MCF 10A (cell line): ENCODE results near the gene ALDH6A1. TPM values are rescaled to one million over a fixed set of nuclear protein-coding genes. Genes with fewer than 3 reads are reported as not detected.

Source experiments
- BruUV-seq: library from RNA; stranded (reverse); fragments of 400-500 nt; replicated peaks from 2 replicates; lab custom pipeline; 2021; lab: Mats Ljungman, UMichigan
- CTCF ChIA-PET: fragments of 300-600 bp; sonication (Branson Sonifier 250); formaldehyde crosslinking; extraction: SDS; loops from one replicate; lab custom pipeline; 2021; ENCODE audit warnings: antibody characterized with exemption, inconsistent platforms; lab: Yijun Ruan, JAX
- POLR2A ChIA-PET: fragments of 300-600, 350-650 bp; sonication (Branson Sonifier 250); formaldehyde crosslinking; extraction: SDS; loops from one replicate; lab custom pipeline; 2020; ENCODE audit warnings: antibody characterized with exemption, inconsistent platforms; lab: Yijun Ruan, JAX
- DNase-seq: peaks from one replicate; pipeline ENCODE4 v3.0.0-alpha.2; 2018; ENCODE audit not compliant: unreplicated experiment
- H3K27ac Mint-ChIP-seq: one replicate; pipeline ENCODE4 v1.8.0; 2022; ENCODE audit warnings: mild to moderate bottlenecking, low read depth, mixed read lengths; ENCODE audit not compliant: unreplicated experiment
- H3K27me3 Mint-ChIP-seq: one replicate; pipeline ENCODE4 v1.8.0; 2022; ENCODE audit warnings: mixed read lengths; ENCODE audit not compliant: insufficient read depth, unreplicated experiment
- H3K36me3 Mint-ChIP-seq: one replicate; pipeline ENCODE4 v1.8.0; 2022; ENCODE audit warnings: mild to moderate bottlenecking, moderate library complexity, mixed read lengths; ENCODE audit not compliant: insufficient read depth, unreplicated experiment
- H3K4me1 Mint-ChIP-seq: one replicate; pipeline ENCODE4 v1.8.0; 2022; ENCODE audit warnings: mixed read lengths; ENCODE audit not compliant: insufficient read depth, unreplicated experiment
- H3K4me3 Mint-ChIP-seq: one replicate; pipeline ENCODE4 v1.8.0; 2022; ENCODE audit warnings: mild to moderate bottlenecking, moderate library complexity, mixed read lengths; ENCODE audit not compliant: unreplicated experiment
- H3K9me3 Mint-ChIP-seq: one replicate; pipeline ENCODE4 v1.8.0; 2022; ENCODE audit warnings: mixed read lengths; ENCODE audit not compliant: unreplicated experiment
- intact Hi-C: fragments of 100-400 bp; cut with micrococcal nuclease; formaldehyde crosslinking; loops from 2 replicates; pipeline ENCODE4 v1.14.1; 2022
- total RNA-seq: library from RNA; stranded (reverse); gene quantifications from 2 replicates; pipeline ENCODE4 v1.2.3, GENCODE V29; 2022
- TF ChIP-seq, protein P1 (sequence below): fragments of 200-600 bp; IDR thresholded peaks from one replicate; pipeline ENCODE4 v1.8.0; 2022; ENCODE audit warnings: antibody characterized with exemption, mild to moderate bottlenecking; ENCODE audit not compliant: unreplicated experiment

ALDH6A1 gene
- total RNA-seq, 1 experiment from 2014 or later: 22.4 TPM

DNA sequence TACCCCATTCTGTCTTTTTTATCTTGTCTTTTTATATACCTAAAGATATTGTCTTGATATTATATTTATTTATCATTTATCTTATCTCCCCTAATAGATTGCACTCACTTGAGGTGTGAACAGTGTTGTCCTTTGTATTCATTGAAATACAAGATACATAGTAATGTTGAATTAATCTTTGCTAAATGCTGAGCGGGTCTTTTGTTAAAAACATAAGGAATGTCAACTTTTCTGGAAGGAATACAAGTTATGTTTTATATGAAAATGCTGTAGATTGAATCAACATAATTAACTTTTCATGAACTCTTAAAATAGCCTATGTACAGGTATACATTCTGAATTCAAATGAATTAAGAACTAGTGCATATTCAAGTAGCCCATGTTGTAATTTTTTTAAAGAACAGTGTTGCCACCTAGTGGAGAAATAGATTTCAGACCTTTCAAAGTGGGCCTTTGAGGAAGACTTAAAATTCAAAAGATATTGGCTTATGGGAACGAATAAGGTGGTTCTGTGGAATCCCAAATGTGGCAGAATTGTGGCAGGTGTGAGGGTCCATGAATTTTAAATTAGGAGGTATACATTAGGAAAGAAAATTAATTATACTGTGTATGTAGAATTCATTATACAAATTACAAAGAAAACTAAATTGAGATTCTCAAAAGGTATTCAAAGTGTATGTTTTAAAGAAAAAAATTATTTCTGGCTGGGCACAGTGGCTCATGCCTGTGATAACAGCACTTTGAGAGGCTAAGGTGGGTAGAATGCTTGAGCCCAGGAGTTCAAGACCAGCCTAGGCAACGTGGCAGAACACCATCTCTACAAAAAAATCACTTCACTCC lies 46.0 kb downstream of the ALDH6A1 start:
- Mint-ChIP-seq H3K4me3 (no peak overlapping the region), H3K4me1 (no peaks in the 10 kb centered on the region), H3K27ac (no peak overlapping the region), H3K36me3 (no peaks in the 10 kb centered on the region), H3K27me3 (no peaks in the 10 kb centered on the region), H3K9me3 (no peaks in the 10 kb centered on the region)
- ChIA-PET CTCF (interaction anchor here (0.8 to 1.1 kb wide), 5 partner anchors 10 to 325 kb away, joined by 3 to 5 read pairs (median 3); no protein-coding TSS in a partner anchor), POLR2A (no interaction called here)
- intact Hi-C loops: loop anchor here (2.0 to 5.0 kb wide), 3 partner anchors 86 to 531 kb away; partner anchors contain the start of genes COQ6 and FAM161B
- peak; percentile 65 for DNase-seq
- BruUV-seq: no TSS peak
- TF ChIP-seq, protein P1, sequence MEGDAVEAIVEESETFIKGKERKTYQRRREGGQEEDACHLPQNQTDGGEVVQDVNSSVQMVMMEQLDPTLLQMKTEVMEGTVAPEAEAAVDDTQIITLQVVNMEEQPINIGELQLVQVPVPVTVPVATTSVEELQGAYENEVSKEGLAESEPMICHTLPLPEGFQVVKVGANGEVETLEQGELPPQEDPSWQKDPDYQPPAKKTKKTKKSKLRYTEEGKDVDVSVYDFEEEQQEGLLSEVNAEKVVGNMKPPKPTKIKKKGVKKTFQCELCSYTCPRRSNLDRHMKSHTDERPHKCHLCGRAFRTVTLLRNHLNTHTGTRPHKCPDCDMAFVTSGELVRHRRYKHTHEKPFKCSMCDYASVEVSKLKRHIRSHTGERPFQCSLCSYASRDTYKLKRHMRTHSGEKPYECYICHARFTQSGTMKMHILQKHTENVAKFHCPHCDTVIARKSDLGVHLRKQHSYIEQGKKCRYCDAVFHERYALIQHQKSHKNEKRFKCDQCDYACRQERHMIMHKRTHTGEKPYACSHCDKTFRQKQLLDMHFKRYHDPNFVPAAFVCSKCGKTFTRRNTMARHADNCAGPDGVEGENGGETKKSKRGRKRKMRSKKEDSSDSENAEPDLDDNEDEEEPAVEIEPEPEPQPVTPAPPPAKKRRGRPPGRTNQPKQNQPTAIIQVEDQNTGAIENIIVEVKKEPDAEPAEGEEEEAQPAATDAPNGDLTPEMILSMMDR: peak; percentile 76

DNA sequence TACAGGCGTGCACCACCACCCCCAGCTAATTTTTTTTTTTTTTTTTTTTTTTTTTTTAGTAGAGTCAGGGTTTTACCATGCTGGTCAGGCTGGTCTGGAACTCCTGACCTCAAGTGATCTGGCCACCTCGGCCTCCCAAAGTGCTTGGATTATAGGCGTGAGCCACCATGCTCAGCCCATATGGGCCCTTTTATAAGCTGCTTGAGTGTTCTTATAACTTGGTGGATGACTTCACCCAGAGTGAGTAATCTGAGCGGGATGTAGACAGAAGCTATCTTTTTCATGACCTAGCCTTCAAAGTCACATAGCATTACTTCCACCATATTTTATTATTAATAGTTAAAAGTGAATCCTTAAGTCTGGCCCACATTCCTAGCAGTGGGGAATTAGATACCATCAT lies 48.7 kb downstream of the ALDH6A1 start:
- no peaks in the 10 kb centered on the region for H3K9me3 Mint-ChIP-seq
- no peak for DNase-seq

DNA sequence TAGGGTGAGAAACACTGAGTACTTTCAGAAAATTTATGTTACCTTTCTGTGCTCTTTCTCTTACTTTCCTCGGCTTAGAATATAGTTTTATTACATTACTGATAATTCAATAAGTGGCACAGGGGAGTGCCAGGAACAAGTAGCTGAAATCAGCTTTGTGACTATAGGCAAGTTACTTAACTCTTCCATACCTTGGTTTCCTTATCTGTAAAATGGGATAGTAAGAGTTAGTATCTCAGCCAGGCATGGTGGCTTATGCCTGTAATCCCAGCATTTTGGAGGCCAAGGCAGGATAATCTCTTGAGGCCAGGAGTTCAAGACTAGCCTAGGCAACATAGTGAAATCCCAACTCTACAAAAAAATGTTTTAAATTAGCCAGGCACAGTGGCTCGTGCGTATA lies 49.7 kb downstream of the ALDH6A1 start:
- Mint-ChIP-seq H3K27ac (no peak overlapping the region), H3K27me3 (no peaks in the 10 kb centered on the region), H3K4me1 (no peaks in the 10 kb centered on the region), H3K9me3 (no peaks in the 10 kb centered on the region), H3K4me3 (no peak overlapping the region), H3K36me3 (no peaks in the 10 kb centered on the region)
- intact Hi-C loops: no loop called here
- ChIA-PET CTCF (no interaction called here), POLR2A (interaction anchor here (0.6 to 0.7 kb wide), 2 partner anchors 31 to 136 kb away, joined by 3 to 4 read pairs; no protein-coding TSS in a partner anchor)
- no TSS peak for BruUV-seq
- no peak for DNase-seq
- TF ChIP-seq, protein P1: no peak

More for the DNA sequence above, 48.7 kb downstream of the ALDH6A1 start:
- BruUV-seq: no TSS peak
- no peak overlapping the region for H3K27ac Mint-ChIP-seq
- no peaks in the 10 kb centered on the region for H3K36me3 Mint-ChIP-seq
- CTCF ChIA-PET: interaction anchor here (0.5 to 0.8 kb wide), 5 partner anchors 8 to 259 kb away, joined by 3 read pairs; no protein-coding TSS in a partner anchor
- no peaks in the 10 kb centered on the region for H3K4me1 Mint-ChIP-seq
- intact Hi-C loops: loop anchor here (5.0 kb wide), 2 partner anchors 83 to 528 kb away; partner anchors contain the start of genes COQ6 and FAM161B
- TF ChIP-seq, protein P1: no peak
- no peak overlapping the region for H3K4me3 Mint-ChIP-seq
- POLR2A ChIA-PET: interaction anchor here (0.9 kb wide), 1 partner anchor 18 kb away, joined by 3 read pairs; no protein-coding TSS in a partner anchor
- H3K27me3 Mint-ChIP-seq: no peaks in the 10 kb centered on the region

DNA sequence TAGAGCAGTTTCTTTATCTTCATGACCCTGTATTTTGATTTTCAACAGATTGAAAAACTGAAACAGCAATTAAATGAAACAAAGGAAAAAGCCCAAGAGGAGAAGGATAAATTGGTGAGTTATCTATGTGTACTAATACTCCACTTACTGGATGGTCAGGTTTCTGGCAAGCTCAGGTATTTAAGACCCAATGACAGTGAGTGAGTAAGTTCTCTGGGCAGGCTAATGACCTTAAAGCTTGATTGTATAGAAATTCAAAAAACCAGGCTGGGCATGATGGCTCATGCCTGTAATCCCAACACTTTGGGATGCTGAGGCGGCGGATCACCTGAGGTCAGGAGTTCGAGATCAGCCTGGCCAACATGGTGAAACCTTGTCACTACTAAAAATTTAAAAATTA lies 55.1 kb downstream of the ALDH6A1 start:
- Mint-ChIP-seq H3K27me3 (no peaks in the 10 kb centered on the region), H3K4me3 (no peak overlapping the region), H3K27ac (no peak overlapping the region), H3K36me3 (no peaks in the 10 kb centered on the region), H3K4me1 (no peaks in the 10 kb centered on the region), H3K9me3 (no peaks in the 10 kb centered on the region)
- DNase-seq: no peak
- ChIA-PET POLR2A (interaction anchor here (1.2 kb wide), 1 partner anchor 34 kb away, joined by 3 read pairs; no protein-coding TSS in a partner anchor), CTCF (interaction anchor here (3.2 kb wide), 1 partner anchor 11 kb away, joined by 11 read pairs; no protein-coding TSS in a partner anchor)
- intact Hi-C loops: no loop called here
- TF ChIP-seq, protein P1: no peak
- no TSS peak for BruUV-seq
